ENCODE data around the gene HDGF. TPM values are rescaled to one million over a fixed set of nuclear protein-coding genes. Genes with fewer than 3 reads are reported as not detected.

The HDGF gene
- total and polyA plus RNA-seq, 9 of the 15 experiments (the other 6 are each of a cell fraction or from before 2014, with no cell fraction given): 38.8 to 601 (median 400) TPM

DNA sequence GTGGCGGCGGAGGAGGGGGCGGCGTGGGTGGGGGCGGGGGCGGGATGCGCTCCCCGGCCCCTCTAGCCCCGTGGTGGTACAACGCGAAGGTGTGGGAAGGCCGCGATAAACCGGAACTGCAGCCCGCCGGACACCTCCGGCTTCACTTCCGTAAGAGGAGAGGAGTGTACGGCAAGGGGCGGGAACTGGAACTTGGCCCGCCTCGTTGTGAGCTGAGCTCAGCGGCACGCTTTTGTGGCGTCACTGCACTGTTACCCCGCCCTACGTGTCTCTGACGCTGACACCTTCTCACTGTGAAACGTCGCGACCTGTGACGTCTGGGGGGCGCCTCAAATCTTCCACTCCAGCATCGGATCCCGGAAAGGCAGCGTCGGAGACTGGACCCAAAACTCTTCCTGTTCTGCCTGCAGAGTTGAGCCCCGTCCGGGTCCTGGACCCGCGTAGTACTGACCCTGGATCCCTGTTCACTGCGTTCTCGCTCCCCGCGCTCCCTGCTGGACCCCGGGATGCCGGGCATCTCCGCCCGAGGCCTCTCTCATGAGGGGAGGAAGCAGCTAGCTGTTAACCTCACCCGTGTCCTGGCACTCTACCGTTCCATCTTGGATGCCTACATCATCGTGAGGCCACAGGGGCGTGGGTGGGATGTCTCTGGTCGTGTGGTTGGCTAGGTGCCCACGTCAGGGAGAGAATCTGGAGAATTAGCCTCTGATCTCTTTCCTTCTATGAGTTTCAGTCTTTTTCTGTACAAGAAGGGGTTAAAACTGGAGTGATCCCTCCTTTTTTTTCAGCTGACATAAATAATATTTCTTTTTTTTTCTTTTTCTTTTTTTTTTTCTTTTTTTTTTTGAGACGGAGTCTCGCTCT lies 22.6 kb downstream of the HDGF start, which contains the start of gene ISG20L2 (continued):
- TF ChIP-seq, protein P1, sequence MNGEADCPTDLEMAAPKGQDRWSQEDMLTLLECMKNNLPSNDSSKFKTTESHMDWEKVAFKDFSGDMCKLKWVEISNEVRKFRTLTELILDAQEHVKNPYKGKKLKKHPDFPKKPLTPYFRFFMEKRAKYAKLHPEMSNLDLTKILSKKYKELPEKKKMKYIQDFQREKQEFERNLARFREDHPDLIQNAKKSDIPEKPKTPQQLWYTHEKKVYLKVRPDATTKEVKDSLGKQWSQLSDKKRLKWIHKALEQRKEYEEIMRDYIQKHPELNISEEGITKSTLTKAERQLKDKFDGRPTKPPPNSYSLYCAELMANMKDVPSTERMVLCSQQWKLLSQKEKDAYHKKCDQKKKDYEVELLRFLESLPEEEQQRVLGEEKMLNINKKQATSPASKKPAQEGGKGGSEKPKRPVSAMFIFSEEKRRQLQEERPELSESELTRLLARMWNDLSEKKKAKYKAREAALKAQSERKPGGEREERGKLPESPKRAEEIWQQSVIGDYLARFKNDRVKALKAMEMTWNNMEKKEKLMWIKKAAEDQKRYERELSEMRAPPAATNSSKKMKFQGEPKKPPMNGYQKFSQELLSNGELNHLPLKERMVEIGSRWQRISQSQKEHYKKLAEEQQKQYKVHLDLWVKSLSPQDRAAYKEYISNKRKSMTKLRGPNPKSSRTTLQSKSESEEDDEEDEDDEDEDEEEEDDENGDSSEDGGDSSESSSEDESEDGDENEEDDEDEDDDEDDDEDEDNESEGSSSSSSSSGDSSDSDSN (IDR thresholded peaks at IDR 0.05; ENCODE audit: borderline replicate concordance in 1 of 2, low read depth in 2 of 2, low read length in 2 of 2): no peak
- no peak for TF ChIP-seq MCM7 (IDR thresholded peaks at IDR 0.05)
- 0 out of 2 replicates have a peak, but pooled peaks have one; percentile 29 for TF ChIP-seq ZKSCAN1 (IDR thresholded peaks at IDR 0.05; ENCODE audit: low read depth, low read length)
- peak; percentile 95 for TF ChIP-seq BHLHE40 (IDR thresholded peaks at IDR 0.05; ENCODE audit: low read length)
- no peak for TF ChIP-seq DACH1 (IDR thresholded peaks at IDR 0.05; ENCODE audit: partially characterized antibody)
- no peak for TF ChIP-seq CHAMP1 (IDR thresholded peaks at IDR 0.05)
- no peak for TF ChIP-seq ELF4 (CRISPR knock-in tag; IDR thresholded peaks at IDR 0.05)
- no peak for TF ChIP-seq GABPB2 (CRISPR knock-in tag; conservative IDR thresholded peaks at IDR 0.05)
- TF ChIP-seq ZNF3 (CRISPR knock-in tag; IDR thresholded peaks at IDR 0.05): no peak
- TF ChIP-seq SMARCC2 (IDR thresholded peaks at IDR 0.05; ENCODE audit: low read depth): no peak
- peak; percentile 60 for TF ChIP-seq RBBP5 (IDR thresholded peaks at IDR 0.05; ENCODE audit: borderline replicate concordance, insufficient read depth, low read length, poor library complexity, severe bottlenecking)
- TF ChIP-seq KHSRP (IDR thresholded peaks at IDR 0.05): peak; percentile 97
- peak in 1 of 2 experiments; percentile 79; a peak in 2 of 4 replicates for TF ChIP-seq HDAC1 (IDR thresholded peaks at IDR 0.05)
- TF ChIP-seq RUNX1 (IDR thresholded peaks at IDR 0.05; ENCODE audit: low read depth): no peak
- TF ChIP-seq MYNN (IDR thresholded peaks at IDR 0.05): no peak
- TF ChIP-seq MYNN (CRISPR knock-in tag; IDR thresholded peaks at IDR 0.05): no peak
- no peak for TF ChIP-seq ZNF277 (CRISPR knock-in tag; IDR thresholded peaks at IDR 0.05; ENCODE audit: borderline replicate concordance)
- TF ChIP-seq RCOR1 (IDR thresholded peaks at IDR 0.05; ENCODE audit: borderline replicate concordance in 1 of 2, low read depth in 2 of 2, low read length in 2 of 2): 0 out of 4 replicates have a peak, but pooled peaks of 1 of the 2 experiments have one; percentile 43
- TF ChIP-seq FUS (optimal IDR thresholded peaks at IDR 0.05; ENCODE audit: low read depth, low read length): no peak
- TF ChIP-seq, protein P2, sequence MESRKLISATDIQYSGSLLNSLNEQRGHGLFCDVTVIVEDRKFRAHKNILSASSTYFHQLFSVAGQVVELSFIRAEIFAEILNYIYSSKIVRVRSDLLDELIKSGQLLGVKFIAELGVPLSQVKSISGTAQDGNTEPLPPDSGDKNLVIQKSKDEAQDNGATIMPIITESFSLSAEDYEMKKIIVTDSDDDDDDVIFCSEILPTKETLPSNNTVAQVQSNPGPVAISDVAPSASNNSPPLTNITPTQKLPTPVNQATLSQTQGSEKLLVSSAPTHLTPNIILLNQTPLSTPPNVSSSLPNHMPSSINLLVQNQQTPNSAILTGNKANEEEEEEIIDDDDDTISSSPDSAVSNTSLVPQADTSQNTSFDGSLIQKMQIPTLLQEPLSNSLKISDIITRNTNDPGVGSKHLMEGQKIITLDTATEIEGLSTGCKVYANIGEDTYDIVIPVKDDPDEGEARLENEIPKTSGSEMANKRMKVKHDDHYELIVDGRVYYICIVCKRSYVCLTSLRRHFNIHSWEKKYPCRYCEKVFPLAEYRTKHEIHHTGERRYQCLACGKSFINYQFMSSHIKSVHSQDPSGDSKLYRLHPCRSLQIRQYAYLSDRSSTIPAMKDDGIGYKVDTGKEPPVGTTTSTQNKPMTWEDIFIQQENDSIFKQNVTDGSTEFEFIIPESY (CRISPR knock-in tag; IDR thresholded peaks at IDR 0.05): no peak
- TF ChIP-seq CBFA2T2 (conservative IDR thresholded peaks at IDR 0.05): no peak

All from K562 (cell line).